ENCODE data around the gene CCT6A.

DNA sequence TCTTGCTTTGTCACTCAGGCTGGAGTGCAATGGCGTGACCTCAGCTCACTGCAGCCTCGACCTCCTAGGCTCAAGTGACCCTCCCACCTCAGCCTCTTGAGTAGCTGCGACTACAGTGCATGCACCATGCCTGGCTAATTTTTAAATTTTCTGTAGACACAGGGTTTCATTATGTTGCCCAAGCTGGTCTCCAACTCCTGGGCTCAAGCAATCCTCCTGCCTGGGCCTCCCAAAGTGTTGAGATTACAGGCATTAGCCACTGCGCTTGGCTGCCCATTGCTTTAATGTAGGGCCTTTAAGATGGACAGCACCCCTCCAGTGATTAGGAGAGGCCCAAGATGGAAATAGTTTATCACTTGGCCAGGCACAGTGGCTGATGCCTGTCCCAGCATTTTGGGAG is 47.8 kb upstream of the CCT6A start:
- TF ChIP-seq, protein P1, sequence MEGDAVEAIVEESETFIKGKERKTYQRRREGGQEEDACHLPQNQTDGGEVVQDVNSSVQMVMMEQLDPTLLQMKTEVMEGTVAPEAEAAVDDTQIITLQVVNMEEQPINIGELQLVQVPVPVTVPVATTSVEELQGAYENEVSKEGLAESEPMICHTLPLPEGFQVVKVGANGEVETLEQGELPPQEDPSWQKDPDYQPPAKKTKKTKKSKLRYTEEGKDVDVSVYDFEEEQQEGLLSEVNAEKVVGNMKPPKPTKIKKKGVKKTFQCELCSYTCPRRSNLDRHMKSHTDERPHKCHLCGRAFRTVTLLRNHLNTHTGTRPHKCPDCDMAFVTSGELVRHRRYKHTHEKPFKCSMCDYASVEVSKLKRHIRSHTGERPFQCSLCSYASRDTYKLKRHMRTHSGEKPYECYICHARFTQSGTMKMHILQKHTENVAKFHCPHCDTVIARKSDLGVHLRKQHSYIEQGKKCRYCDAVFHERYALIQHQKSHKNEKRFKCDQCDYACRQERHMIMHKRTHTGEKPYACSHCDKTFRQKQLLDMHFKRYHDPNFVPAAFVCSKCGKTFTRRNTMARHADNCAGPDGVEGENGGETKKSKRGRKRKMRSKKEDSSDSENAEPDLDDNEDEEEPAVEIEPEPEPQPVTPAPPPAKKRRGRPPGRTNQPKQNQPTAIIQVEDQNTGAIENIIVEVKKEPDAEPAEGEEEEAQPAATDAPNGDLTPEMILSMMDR (conservative IDR thresholded peaks at IDR 0.05; ENCODE audit: low read depth, low read length), result no peak
- TF ChIP-seq BHLHE40 (IDR thresholded peaks at IDR 0.05; ENCODE audit: low read depth, low read length), result no peak
